Limb (tissue), 2 donors: Measurements from ENCODE around the gene ASTL.

Experiments used
- DNase-seq, 2 donors: peaks; one replicate each; pipeline ENCODE4 v3.0.0-alpha.2; 2016; ENCODE audit errors: extremely low spot score in 2 of 2

ASTL gene

GRCh38 chr2:96130483-96130882, 7.8 kb downstream of the ASTL start:
- no peak for DNase-seq

DNA sequence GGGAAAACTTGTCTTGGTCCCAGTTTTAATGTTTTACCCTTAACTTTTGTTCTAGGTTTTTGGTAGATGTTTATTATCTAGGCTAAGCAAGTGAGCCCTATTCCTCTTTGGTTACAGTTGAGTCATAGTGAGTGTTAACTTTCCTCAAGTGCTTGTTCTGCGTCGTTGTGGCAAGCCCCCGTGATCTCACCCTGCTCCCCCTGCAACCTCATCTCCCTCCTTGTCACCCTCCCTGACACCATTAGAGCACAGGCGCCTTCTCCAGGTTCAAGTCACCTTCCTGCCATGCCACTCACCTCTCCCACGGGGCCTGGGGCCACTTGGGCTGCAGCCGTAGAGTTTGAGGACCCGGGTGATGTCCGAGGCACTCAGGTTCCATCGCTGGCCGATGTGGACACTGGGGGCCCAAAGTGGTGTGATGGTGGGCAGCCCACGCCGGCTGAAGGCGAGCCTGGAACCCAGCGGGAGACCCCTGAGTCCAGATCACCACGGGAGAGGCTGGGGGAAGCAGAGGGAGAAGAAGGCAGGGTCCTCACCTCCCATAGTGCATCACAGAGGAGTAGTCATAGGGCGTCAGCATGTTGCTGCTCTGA, 8.7 kb downstream of the ASTL start:
- DNase-seq: no peak

DNA sequence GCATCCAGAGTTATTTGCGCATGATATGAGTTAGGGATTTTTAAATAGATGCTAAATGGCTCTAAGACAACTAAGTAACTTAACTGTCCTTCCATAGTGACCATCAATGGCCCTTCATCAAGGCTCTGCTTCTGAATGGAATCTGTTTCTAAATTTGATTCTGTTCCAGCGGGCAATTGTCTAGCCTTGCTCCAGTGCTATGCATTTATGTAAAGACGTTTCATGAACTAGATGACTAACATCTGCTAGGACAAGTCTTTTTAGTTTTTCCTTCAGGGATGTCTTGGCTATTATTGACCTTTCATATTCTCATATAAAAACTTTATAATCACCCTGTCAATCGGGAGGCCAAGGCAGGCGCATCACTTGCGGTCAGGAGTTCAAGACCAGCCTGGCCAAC, 9.8 kb downstream of the ASTL start:
- no peak for DNase-seq

DNA sequence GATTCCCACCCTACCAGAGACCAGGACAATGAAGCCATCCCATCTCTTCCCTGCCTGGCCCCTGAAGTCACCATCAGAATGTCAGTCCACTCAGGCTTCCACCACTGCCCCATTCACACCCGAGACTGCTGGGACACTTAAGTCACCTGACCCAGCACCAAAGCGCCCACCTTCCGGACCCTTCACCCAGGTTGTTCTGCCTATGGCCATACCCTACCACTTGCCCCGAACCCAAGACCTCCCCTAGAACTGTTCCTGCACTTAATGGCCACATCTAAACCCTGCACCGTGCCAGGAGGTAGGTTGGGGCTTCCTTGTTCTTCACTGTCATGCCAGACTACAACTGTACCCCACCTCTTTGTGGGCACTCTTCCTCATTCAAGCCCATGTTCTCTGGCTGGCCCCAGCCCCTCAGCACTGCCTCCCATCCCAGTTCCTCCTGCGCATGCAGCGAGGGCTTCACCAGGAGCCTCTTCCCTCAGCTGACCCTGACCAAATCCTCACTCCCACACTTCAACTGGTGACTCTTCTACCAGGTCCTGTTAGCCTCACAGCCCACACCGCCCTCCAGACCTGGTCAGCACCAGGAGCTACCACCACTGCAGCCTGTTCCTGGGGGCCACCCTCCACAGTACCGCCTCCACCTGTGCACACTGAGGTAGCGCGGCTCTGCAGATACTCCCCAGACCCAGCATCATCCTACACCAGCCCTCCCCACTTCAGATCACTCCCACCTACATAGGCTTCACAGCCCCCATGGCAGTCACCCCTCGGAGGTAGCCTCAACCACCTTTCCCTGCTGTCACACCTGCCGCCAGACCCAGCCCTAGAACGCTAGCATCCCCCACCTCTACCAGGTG, 13.7 kb downstream of the ASTL start:
- DNase-seq: no peak

DNA sequence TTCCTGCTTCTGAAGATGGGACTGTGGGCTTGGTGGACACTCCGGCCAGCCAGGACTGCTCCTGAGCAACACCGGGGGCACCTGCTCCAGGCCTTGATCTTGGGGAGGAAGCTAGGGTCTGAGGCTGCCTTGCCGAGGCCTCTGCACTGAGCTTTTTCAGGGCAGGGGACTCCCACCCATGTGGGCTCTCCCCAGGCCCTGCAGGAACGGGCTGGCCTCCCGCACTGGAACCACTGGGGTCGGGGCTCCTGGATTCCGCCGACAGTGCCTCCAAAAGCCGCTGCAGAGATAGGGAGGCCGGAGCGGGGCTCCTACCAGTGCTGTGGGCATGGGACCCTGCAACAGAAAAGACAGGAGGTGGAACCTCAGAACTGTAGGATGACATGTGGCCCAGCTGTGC, 14.4 kb downstream of the ASTL start:
- no peak for DNase-seq

DNA sequence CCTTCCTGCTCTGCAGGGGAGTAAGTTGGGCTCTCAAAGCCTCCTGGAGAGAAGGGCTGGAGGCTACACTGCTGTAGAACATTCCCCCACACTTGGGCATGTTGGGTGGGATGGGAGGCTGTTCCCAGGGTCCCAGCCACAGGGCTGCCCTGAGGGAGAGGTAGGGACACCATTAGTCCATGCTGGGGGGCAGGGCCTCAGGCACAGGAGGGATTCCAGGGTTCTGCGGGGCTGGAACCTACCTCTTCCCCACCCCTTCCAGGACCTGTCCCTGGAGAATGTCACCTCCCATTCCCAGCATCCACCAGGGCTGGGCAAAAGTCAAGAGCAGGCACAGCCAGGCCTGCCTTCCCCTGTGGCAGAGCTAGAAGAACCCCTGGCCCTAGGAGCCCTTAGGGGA, 15.0 kb downstream of the ASTL start:
- DNase-seq: no peak

DNA sequence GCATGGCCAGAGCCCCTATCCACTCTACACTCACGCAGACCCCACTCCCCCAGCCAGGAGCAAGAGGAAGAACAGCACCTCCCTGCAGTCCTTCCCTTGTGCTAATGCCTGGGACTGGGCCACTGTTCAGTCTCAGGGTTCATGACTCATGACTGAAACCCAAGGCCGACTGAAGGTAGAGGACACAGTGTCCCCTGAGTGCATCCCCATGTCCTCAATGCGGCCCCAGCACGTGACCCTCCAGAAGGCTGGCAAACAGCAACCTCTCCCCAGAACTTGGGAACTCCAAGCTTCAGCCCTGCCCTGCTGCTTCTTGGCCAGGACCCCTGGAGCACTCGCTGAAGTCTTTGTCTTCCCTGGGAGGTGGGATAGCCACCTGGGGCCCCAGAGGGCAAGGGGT, 15.9 kb downstream of the ASTL start:
- no peak for DNase-seq

- DNase-seq: no peak
Measured at GRCh38 chr2:96121414-96121813, 16.9 kb downstream of the ASTL start.

DNA sequence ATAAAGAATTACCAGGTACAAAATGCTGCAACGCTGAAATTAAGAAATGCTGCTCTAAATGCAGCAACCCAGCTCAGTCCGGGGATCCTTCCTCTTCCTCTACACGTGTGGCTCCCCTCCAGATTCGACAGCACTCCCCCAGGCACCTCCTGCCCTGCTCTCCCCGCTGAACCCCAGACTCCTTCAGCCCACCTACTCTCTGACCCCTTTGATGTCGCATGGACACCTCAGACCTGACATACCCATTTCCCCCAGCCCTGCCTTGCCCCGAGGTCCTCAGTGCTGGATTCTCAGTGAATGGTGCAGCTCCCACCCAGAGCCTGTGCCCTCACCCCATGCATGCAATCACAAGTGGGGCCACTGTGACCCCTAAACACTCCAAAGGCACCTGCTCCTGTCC, 17.3 kb downstream of the ASTL start:
- DNase-seq: no peak

GRCh38 chr2:96120091-96120720, 18.1 kb downstream of the ASTL start:
- DNase-seq: no peak

DNA sequence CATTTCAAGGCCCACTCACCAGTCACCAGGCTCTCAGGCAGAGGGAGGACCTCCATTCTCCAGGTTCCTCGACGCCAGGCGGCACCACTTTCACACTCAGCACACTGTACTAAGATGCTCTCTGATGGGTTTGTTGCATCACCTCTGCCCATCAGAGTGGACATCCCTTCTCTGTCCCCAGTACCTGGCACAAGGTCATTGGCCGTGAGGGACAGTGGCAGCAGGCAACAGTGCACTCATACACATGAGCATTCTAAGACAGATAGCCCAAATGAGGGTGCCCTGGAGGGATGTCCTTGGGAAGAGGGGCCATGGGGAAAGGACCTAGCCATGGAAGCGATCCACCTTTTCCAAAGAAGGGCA, 18.9 kb downstream of the ASTL start:
- no peak for DNase-seq

- DNase-seq: no peak
Measured at GRCh38 chr2:96118698-96119388, 19.5 kb downstream of the ASTL start.

- no peak for DNase-seq
Measured at GRCh38 chr2:96117701-96118588, 20.4 kb downstream of the ASTL start.

DNA sequence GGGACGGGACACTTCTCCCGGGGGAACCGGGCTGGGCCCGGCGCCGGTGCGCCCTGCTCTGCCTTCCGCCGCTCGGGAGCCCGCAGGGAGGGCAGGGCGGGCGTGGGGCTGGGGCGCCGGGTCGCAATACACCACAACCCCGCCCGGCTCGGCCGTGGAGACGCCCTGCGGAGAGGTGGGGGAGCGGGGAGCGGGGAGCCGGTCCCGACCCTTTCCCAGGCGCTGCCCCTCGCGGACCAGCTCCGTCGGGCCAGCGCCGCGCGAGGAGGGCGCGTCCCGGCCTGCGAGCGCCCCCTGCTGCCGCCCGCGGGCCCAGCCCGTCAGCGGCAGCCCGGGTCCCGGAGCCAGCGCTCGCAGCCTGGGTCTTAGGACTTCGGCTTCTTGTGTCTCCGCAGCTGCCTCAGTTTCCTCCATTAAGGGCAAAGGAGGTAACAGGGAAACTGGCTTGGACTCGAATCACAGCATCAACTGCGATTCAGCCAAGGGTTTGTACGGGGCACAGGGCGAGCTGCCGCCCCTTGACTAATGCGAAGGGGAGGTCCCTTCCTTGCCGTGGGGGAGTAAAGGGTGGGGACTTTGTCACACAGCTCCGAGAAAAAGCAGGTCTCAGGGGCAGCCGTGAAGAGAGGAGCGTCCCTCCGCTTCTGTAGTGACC, 21.3 kb downstream of the ASTL start:
- peak; percentile 49 to 78 for DNase-seq

- DNase-seq: peak; percentile 36 to 80
Measured at GRCh38 chr2:96116424-96116878, 21.9 kb downstream of the ASTL start, which contains the start of gene ADRA2B. Gene ADRA2B (minus strand): TSS chr2:96116571. CDS start chr2:96116149, 422 bp downstream.

- no peak for DNase-seq
Measured at GRCh38 chr2:96115631-96116423, 22.5 kb downstream of the ASTL start.

- DNase-seq: no peak
Measured at GRCh38 chr2:96114903-96115581, 23.3 kb downstream of the ASTL start.

DNA sequence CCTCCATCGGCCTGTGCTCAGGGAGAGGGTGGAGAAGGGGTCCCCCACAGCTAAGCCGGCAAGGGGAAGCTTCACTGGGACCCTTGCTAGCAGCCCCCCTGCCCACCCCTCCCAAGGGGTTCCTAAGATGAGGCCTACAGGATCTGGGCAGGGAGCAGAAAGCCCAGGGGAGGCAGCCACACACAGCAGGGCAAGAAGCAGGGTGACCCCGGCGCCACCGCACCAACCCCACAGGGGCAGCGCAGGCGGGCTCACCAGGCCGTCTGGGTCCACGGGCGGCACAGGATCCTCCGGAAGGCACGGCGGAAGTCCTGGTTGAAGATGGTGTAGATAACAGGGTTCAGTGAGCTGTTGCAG, 23.8 kb downstream of the ASTL start:
- DNase-seq: no peak

DNA sequence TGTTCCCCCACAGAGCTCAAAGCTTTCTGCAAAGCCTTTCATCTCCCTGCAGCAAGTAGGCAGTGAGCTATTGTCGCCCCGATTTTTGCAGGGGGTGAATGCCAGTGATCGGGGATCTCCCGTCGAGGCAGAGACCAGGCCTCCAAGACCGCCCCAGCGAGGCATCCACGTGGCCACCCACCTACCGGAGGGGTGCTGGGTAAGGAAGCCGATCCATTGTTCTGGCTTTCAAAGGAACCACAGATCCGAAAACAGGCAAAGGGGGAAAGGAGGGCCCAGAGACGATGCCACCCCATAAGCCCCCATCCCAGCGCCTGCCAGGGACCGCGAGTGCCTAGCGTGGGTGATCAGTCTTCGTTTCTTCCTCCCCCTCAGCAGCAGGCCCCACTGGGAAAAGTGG, 24.4 kb downstream of the ASTL start:
- DNase-seq: no peak
